ENCODE data around the gene TECTB. TPM values are rescaled to one million over a fixed set of nuclear protein-coding genes. Genes with fewer than 3 reads are reported as not detected.

The TECTB gene
- not detected in 2 replicates for total RNA-seq (ENCODE audit: low replicate concordance)

GRCh38 chr10:112283100-112283499, at the start of gene TECTB:
Gene TECTB (plus strand): TSS chr10:112283400. CDS start chr10:112283735, 335 bp downstream.

Other genes starting within 250 kb of the TECTB start
- 8.6 and 11.1 TPM in 2 replicates for gene GPAM, start 99.6 kb upstream of the TECTB start, total RNA-seq (ENCODE audit: low replicate concordance)
- 0.30 and 3.7 TPM in 2 replicates for gene ACSL5, start 90.7 kb downstream of the TECTB start, total RNA-seq (ENCODE audit: low replicate concordance)
- 18.6 and 20.4 TPM in 2 replicates for gene ZDHHC6, start 163.5 kb downstream of the TECTB start, total RNA-seq (ENCODE audit: low replicate concordance)
- 12.2 and 19.9 TPM in 2 replicates for gene VTI1A, start 163.8 kb downstream of the TECTB start, total RNA-seq (ENCODE audit: low replicate concordance)